ENCODE results near the gene PHF21B. TPM values are rescaled to one million over a fixed set of nuclear protein-coding genes. Genes with fewer than 3 reads are reported as not detected.

The PHF21B gene
- total and polyA plus RNA-seq, 2 of the 8 experiments (the other 6 are each of a cell fraction or from before 2014, with no cell fraction given) = 19.3 to 68.1 TPM

DNA sequence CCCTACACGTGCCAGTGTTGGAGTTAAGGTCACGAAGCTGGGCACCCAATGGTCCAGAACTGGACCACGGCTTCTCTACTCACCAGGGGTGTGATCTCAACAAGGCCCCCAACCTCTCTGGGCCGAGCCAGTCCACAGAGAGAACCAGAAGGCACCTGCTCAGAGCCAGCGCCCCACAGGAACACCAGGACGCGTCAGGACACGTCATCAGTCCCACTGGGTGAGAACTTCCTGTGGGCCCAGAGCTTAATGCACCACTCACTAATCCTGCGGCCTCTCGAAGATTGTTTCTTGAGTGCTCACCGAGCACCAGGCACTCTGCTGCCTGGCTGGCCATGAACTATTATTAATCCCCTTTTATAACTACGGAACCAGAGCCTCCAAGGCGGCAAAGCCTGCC lies 10.1 kb downstream of the PHF21B start:
- Histone ChIP-seq H3K14ac (ENCODE audit: insufficient read length) (no peak overlapping the region), H3K23ac (ENCODE audit: insufficient read length) (no peak overlapping the region), H3K4ac (replicated peaks; ENCODE audit: insufficient read length, low read depth, low read length) (no peak overlapping the region), H4K91ac (replicated peaks; ENCODE audit: insufficient read length, low read length) (peak overlapping the region; percentile 30), H3K4me1 (replicated peaks in 1 of 4; ENCODE audit: control insufficient read depth in 3 of 4, insufficient read depth in 4 of 4, low read length in 3 of 4) (peaks cover 1 to 30% (median 15%) of the 10 kb centered on the region in 4 experiments), H4K5ac (ENCODE audit: insufficient read length, low read depth, low read length) (no peak overlapping the region), H3K27me3 (replicated peaks in 1 of 4; ENCODE audit: control insufficient read depth in 3 of 4, extremely low read depth in 1 of 4, insufficient read depth in 3 of 4, low read length in 3 of 4) (no peaks in the 10 kb centered on the region; a peak in 1 of 7 replicates), H3K23me2 (ENCODE audit: low read depth, low read length) (no peaks in the 10 kb centered on the region), H3K4me3 (ENCODE audit: extremely low read depth in 1 of 4, insufficient read depth in 2 of 4, low read depth in 3 of 4, low read length in 4 of 4) (no peak overlapping the region), H4K8ac (ENCODE audit: extremely low read depth, insufficient read depth, low read length) (no peak overlapping the region), H3K18ac (ENCODE audit: extremely low read depth, low read length) (no peak overlapping the region), H3K9ac (replicated peaks in 1 of 4; ENCODE audit: extremely low read depth in 1 of 4, low read depth in 3 of 4, low read length in 3 of 4) (no peak overlapping the region), H3K9me3 (ENCODE audit: insufficient read depth in 2 of 2, low read depth in 1 of 2, low read length in 1 of 2) (no peaks in the 10 kb centered on the region), H2BK12ac (ENCODE audit: low read depth, low read length) (no peak overlapping the region), H2BK120ac (replicated peaks; ENCODE audit: low read depth, low read length) (no peak overlapping the region), H3K79me2 (ENCODE audit: control insufficient read depth in 1 of 2, insufficient read depth in 2 of 2, low read length in 2 of 2) (peaks cover 66 to 100% of the 10 kb centered on the region in 2 experiments), H2AK5ac (ENCODE audit: low read depth, low read length) (no peak overlapping the region; the same call in 1 of the 2 replicates), H3K36me3 (ENCODE audit: control insufficient read depth in 2 of 4, insufficient read depth in 4 of 4, low read length in 3 of 4) (peaks cover 10 to 82% (median 19%) of the 10 kb centered on the region in 4 experiments), H3K4me2 (ENCODE audit: insufficient read depth in 1 of 2, low read depth in 2 of 2, low read length in 2 of 2) (no peak overlapping the region), H4K20me1 (replicated peaks in 1 of 2; ENCODE audit: control insufficient read depth in 1 of 2, insufficient read depth in 2 of 2, low read length in 2 of 2) (peaks cover 36 to 68% of the 10 kb centered on the region in 2 experiments), H3K56ac (replicated peaks; ENCODE audit: insufficient read length, low read depth, low read length) (no peak overlapping the region), H2AFZ (ENCODE audit: low read length) (no peak overlapping the region), H2BK5ac (ENCODE audit: low read depth, low read length) (peak overlapping the region; percentile 50), H2BK15ac (ENCODE audit: low read length) (no peak overlapping the region), H3K27ac (ENCODE audit: low read depth, low read length) (peak overlapping the region; percentile 58; the same call in 1 of the 2 replicates), H3K79me1 (ENCODE audit: low read depth, low read length) (peaks cover 31% of the 10 kb centered on the region), H2BK20ac (ENCODE audit: low read length) (no peak overlapping the region)
- POLR2A ChIA-PET (ENCODE audit: partially characterized antibody) = interaction anchor here (0.7 to 11.3 kb wide), 6 partner anchors 6 to 84 kb away, joined by 3 to 224 read pairs (median 38); partner anchors contain the start of gene PHF21B
- DNase-seq (ENCODE audit: low read depth in 1 of 2, low spot score in 2 of 2) = no peak
- CTCF ChIA-PET (ENCODE audit: partially characterized antibody) = interaction anchor here (1.3 to 1.9 kb wide), 2 partner anchors 24 to 63 kb away, joined by 3 to 6 read pairs; no protein-coding TSS in a partner anchor
- TF ChIP-seq TAF7 (optimal IDR thresholded peaks at IDR 0.05; ENCODE audit: borderline replicate concordance, low read depth, low read length) (no peak), CHD2 (IDR thresholded peaks at IDR 0.05; ENCODE audit: low read length) (no peak), BACH1 (IDR thresholded peaks at IDR 0.05; ENCODE audit: low read length) (no peak)
- FAIRE-seq = no peak
- 82% methylated on average over 13 of the region's 13 CpGs; no CpG with 5 or more reads in 1 of the 2 experiments for WGBS, 2 experiments (ENCODE audit: extremely low coverage in 1 of 2, insufficient coverage in 1 of 2, insufficient read length in 1 of 2, insufficient replicate concordance in 2 of 2, low coverage in 1 of 2, low lambda C conversion rate in 2 of 2, missing lambda C conversion rate in 1 of 2)

Data from H1 (cell line).